ENCODE measurements around the gene NNT.
A peak's percentile ranks its signal among the peaks of the same experiment; 100 is the strongest.

DNA sequence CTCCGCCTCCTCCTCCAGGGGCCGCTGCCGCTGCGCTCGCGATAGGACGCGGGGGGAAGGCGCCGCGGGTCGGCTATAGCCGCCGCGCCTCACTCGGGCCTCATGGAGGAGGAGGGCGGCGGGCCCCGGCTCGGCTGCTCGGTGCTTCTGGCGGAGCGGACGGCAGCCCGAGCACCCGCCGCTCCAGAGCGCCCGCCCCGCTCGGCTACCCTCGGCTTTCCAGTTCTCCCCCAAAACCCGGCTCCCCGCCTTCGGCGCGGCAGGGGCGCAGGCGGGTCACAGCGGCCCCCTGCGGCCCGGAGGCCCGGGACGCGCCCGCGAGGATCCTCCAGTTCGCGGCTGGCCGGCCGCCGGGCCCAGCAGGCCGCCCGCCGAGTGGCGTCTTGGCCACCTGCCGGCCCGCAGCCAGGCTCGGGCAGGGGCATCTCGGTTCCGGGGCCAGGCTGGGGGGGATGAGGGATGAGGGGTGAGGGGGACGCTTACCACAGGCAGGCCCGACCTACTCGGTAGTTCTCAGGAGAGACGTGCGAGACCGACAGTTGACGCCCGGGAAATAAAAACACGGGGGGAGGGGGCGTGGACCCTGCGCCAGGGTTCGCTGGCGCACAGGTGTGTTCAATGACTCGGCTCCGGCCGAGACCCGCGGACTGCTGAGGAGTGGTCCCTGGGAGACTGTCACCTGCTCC is 46.0 kb upstream of the NNT start, which contains the start of gene PAIP1:
- TF ChIP-seq, protein P1, sequence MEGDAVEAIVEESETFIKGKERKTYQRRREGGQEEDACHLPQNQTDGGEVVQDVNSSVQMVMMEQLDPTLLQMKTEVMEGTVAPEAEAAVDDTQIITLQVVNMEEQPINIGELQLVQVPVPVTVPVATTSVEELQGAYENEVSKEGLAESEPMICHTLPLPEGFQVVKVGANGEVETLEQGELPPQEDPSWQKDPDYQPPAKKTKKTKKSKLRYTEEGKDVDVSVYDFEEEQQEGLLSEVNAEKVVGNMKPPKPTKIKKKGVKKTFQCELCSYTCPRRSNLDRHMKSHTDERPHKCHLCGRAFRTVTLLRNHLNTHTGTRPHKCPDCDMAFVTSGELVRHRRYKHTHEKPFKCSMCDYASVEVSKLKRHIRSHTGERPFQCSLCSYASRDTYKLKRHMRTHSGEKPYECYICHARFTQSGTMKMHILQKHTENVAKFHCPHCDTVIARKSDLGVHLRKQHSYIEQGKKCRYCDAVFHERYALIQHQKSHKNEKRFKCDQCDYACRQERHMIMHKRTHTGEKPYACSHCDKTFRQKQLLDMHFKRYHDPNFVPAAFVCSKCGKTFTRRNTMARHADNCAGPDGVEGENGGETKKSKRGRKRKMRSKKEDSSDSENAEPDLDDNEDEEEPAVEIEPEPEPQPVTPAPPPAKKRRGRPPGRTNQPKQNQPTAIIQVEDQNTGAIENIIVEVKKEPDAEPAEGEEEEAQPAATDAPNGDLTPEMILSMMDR (IDR thresholded peaks at IDR 0.05 in 2 of 3, conservative IDR thresholded peaks at IDR 0.05 in 1 of 3; ENCODE audit: control insufficient read depth in 2 of 3, extremely low read depth in 1 of 3, insufficient read depth in 1 of 3, low read depth in 3 of 3, low read length in 3 of 3): peak in 2 of 3 experiments; percentile 56 to 61; a peak in 5 of 6 replicates
- no peak for TF ChIP-seq EZH2 (IDR thresholded peaks at IDR 0.05; ENCODE audit: borderline replicate concordance, control insufficient read depth, low read depth, low read length)
- TF ChIP-seq RAD21 (IDR thresholded peaks at IDR 0.05; ENCODE audit: insufficient read depth, low read depth, low read length): no peak; the same call in 1 of the 2 replicates
- TF ChIP-seq ESRRA (IDR thresholded peaks at IDR 0.05; ENCODE audit: low read length): no peak
- TF ChIP-seq TARDBP (IDR thresholded peaks at IDR 0.05; ENCODE audit: borderline replicate concordance): no peak
- no peak for TF ChIP-seq ZNF274 (IDR thresholded peaks at IDR 0.05; ENCODE audit: insufficient read depth, insufficient read length)
- TF ChIP-seq SIX5 (IDR thresholded peaks at IDR 0.05; ENCODE audit: low read depth, low read length, severe bottlenecking): no peak

Data from GM12878 (cell line).